Trophoblast cell (in vitro differentiated cells and primary cell): Measurements from ENCODE around the gene THADA.
A peak's percentile ranks its signal among the peaks of the same experiment; 100 is the strongest.
"Not testable (repeated sequence)": the region's sequence is repeated elsewhere in the genome, so short reads cannot be mapped to it uniquely, and the experiment has no call there.

Experiments used
- DNase-seq, 2 donors: peaks; one replicate each; pipeline ENCODE4 v3.0.0-alpha.2; 2016
- H2AFZ ChIP-seq: 2 replicates; pipeline ENCODE4 v1.6.1; 2013; ENCODE audit warnings: low read length, moderate library complexity, mild to moderate bottlenecking; ENCODE audit not compliant: insufficient read depth, poor library complexity
- H2AK5ac ChIP-seq: 2 replicates; pipeline ENCODE4 v1.6.1; 2013; ENCODE audit warnings: mild to moderate bottlenecking, low read length
- H2BK120ac ChIP-seq: 2 replicates; pipeline ENCODE4 v1.6.1; 2013; ENCODE audit warnings: low read length, mild to moderate bottlenecking, moderate library complexity; ENCODE audit not compliant: insufficient read depth, poor library complexity
- H2BK12ac ChIP-seq: 2 replicates; pipeline ENCODE4 v1.6.1; 2013; ENCODE audit warnings: mild to moderate bottlenecking, low read length, moderate library complexity
- H2BK5ac ChIP-seq: 2 replicates; pipeline ENCODE4 v1.6.1; 2013; ENCODE audit warnings: low read length, low read depth, moderate library complexity, mild to moderate bottlenecking; ENCODE audit not compliant: poor library complexity
- H3K14ac ChIP-seq: 2 replicates; pipeline ENCODE4 v1.6.1; 2013; ENCODE audit warnings: mild to moderate bottlenecking, low read length
- H3K18ac ChIP-seq: 2 replicates; pipeline ENCODE4 v1.6.1; 2013; ENCODE audit warnings: mild to moderate bottlenecking, low read length
- H3K23ac ChIP-seq: 2 replicates; pipeline ENCODE4 v1.6.1; 2013; ENCODE audit warnings: low read length
- H3K27ac ChIP-seq: 2 replicates; pipeline ENCODE4 v1.5.1; 2013; ENCODE audit warnings: low read depth, mild to moderate bottlenecking, inconsistent platforms, low read length, moderate library complexity
- H3K27me3 ChIP-seq: 2 replicates; pipeline ENCODE4 v1.6.1; 2013; ENCODE audit warnings: inconsistent platforms, mild to moderate bottlenecking, low read length, moderate library complexity; ENCODE audit not compliant: insufficient read depth
- H3K36me3 ChIP-seq, 2 experiments: 1 replicate in 1 of 2; 2 replicates in 1 of 2; pipeline ENCODE4 v1.6.1; 2013; ENCODE audit warnings: low read length in 2 of 2, mild to moderate bottlenecking in 2 of 2, moderate library complexity in 1 of 2; ENCODE audit not compliant: insufficient read depth in 2 of 2, control insufficient read depth in 1 of 2
- H3K4ac ChIP-seq: 2 replicates; pipeline ENCODE4 v1.6.1; 2013; ENCODE audit warnings: low read depth, mild to moderate bottlenecking, low read length, moderate library complexity
- H3K4me1 ChIP-seq, 2 experiments: 1 replicate in 1 of 2; 2 replicates in 1 of 2; pipeline ENCODE4 v1.6.1; 2013; ENCODE audit warnings: low read length in 2 of 2, mild to moderate bottlenecking in 2 of 2, moderate library complexity in 1 of 2; ENCODE audit not compliant: insufficient read depth in 2 of 2, control insufficient read depth in 1 of 2
- H3K4me2 ChIP-seq: 2 replicates; pipeline ENCODE4 v1.6.1; 2013; ENCODE audit warnings: inconsistent platforms, mild to moderate bottlenecking, low read length, moderate library complexity
- H3K4me3 ChIP-seq: 2 replicates; pipeline ENCODE4 v1.5.1; 2013; ENCODE audit warnings: mild to moderate bottlenecking, low read depth, low read length, inconsistent platforms
- H3K79me1 ChIP-seq: one replicate; pipeline ENCODE4 v1.6.1; 2013; ENCODE audit warnings: low read length
- H3K79me2 ChIP-seq: 2 replicates; pipeline ENCODE4 v1.6.1; 2013; ENCODE audit warnings: low read length, mild to moderate bottlenecking; ENCODE audit not compliant: control insufficient read depth, insufficient read depth, poor library complexity
- H3K9ac ChIP-seq: 2 replicates; pipeline ENCODE4 v1.6.1; 2013; ENCODE audit warnings: mild to moderate bottlenecking, low read length
- H3K9me3 ChIP-seq: 2 replicates; pipeline ENCODE4 v1.6.1; 2013; ENCODE audit warnings: low read depth, mild to moderate bottlenecking, control low read depth, inconsistent platforms, low read length; ENCODE audit not compliant: insufficient read depth
- H4K12ac ChIP-seq: 2 replicates; pipeline ENCODE4 v1.6.1; 2013; ENCODE audit warnings: low read depth, mild to moderate bottlenecking, low read length, moderate library complexity
- H4K8ac ChIP-seq: 2 replicates; pipeline ENCODE4 v1.6.1; 2013; ENCODE audit warnings: low read depth, mild to moderate bottlenecking, low read length, moderate library complexity
- H4K91ac ChIP-seq: one replicate; pipeline ENCODE4 v1.6.1; 2013; ENCODE audit warnings: low read depth, mild to moderate bottlenecking, low read length, moderate library complexity
- WGBS: extraction: QIAGEN DNeasy Blood & Tissue Kit; methylation state at CpG from one replicate; pipeline ENCODE4 v1.1.7; 2013; ENCODE audit warnings: missing lambda C conversion rate; ENCODE audit not compliant: insufficient read length, insufficient coverage; ENCODE audit errors: extremely low coverage; 5-methylcytosine and 5-hydroxymethylcytosine counted together

THADA gene

DNA sequence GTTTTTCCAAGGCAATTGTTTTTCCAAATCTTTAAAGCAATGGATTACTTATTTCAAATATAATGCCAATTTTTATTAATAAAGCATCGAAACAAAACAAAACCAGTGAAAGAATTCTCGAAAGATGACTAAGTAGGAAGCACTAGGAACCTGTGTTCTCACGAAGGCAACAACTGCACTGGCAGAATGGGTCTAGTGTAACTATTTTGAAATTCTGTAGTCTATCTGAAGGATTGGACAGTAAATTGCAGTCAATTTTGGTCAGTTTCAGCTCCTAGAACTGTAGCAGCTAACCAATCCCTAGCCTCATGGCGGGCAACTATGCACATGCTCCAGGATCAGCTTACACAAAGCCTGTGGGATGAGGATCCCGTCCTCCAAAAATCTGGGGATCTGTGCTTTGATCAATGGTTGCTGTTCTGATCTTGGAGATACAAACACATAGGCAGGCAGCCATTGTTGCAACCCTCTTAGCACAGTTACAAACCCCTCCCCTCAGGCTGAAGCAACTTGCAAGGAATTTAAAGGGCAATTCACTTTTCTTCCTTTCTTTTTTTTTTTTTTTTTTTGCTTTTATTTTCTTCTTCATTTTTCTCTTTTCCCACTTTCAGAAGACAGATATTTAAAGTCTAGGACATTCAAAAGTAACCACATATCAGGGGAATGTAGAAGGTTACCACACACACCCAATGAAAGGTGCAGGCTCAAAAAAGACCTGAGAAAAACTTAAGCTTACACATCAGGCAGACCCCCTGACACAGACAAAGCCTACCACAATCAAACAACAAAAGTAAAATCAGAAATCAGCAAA, 147.6 kb downstream of the THADA start:
- peak overlapping the region; percentile 10 for H2BK120ac ChIP-seq
- no peak overlapping the region for H3K23ac ChIP-seq
- peak overlapping the region; percentile 52 for H4K12ac ChIP-seq
- no peak overlapping the region for H3K9ac ChIP-seq
- peak overlapping the region; percentile 93 for H2BK12ac ChIP-seq
- no peaks in the 10 kb centered on the region for H3K9me3 ChIP-seq
- no peak overlapping the region for H2AK5ac ChIP-seq
- peak overlapping the region; percentile 3 for H2BK5ac ChIP-seq
- peak overlapping the region; percentile 19 for H3K4me2 ChIP-seq
- H3K14ac ChIP-seq: peak overlapping the region; percentile 64
- no peaks in the 10 kb centered on the region for H3K79me2 ChIP-seq
- no peak overlapping the region for H3K4me3 ChIP-seq
- peak overlapping the region; percentile 19 for H3K4ac ChIP-seq
- H3K27ac ChIP-seq: peak overlapping the region; percentile 78
- H3K18ac ChIP-seq: peak overlapping the region; percentile 9
- peaks cover 15% of the 10 kb centered on the region for H3K79me1 ChIP-seq
- no peaks in the 10 kb centered on the region for H3K27me3 ChIP-seq
- no peak for DNase-seq
- H4K8ac ChIP-seq: peak overlapping the region; percentile 44
- no peaks in the 10 kb centered on the region for H3K36me3 ChIP-seq
- peak overlapping the region; percentile 45 for H2AFZ ChIP-seq
- H4K91ac ChIP-seq: peak overlapping the region; percentile 81
- H3K4me1 ChIP-seq: peaks cover 12 to 15% of the 10 kb centered on the region in 2 experiments
- WGBS: no CpG with 5 or more reads among the region's 5 CpGs

DNA sequence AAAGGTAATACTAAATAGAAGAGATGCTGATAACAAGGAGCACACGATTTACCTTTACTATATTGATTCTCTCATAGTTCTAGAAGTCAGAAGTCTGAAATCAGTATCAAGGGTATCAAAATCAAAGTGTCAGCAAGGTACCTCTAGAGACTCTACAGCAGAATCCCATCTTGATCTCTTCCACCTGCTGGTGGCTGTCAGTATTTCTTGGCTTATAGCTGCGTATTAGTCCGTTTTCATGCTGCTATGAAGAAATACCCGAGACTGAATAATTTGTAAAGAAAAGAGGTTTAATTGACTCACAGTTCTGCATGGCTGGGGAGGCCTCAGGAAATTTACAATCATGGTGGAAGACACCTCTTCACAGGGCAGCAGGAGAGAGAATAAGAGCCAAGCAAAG, 149.1 kb downstream of the THADA start:
- H3K79me2 ChIP-seq: not testable (repeated sequence)

GRCh38 chr2:43445781-43446180, 150.1 kb downstream of the THADA start:
- H3K27ac ChIP-seq: peak overlapping the region; percentile 5
- no peak for DNase-seq
- no peaks in the 10 kb centered on the region for H3K27me3 ChIP-seq
- H3K18ac ChIP-seq: no peak overlapping the region
- H4K8ac ChIP-seq: peak overlapping the region; percentile 9
- H3K4ac ChIP-seq: no peak overlapping the region
- H3K4me1 ChIP-seq: peaks cover 18 to 21% of the 10 kb centered on the region in 2 experiments
- H3K36me3 ChIP-seq: no peaks in the 10 kb centered on the region
- no peak overlapping the region for H3K4me3 ChIP-seq
- H3K79me1 ChIP-seq: peaks cover 17% of the 10 kb centered on the region
- H2BK120ac ChIP-seq: peak overlapping the region; percentile 40
- H2AFZ ChIP-seq: no peak overlapping the region
- no CpG with 5 or more reads among the region's 2 CpGs for WGBS
- no peak overlapping the region for H2BK12ac ChIP-seq
- no peak overlapping the region for H3K14ac ChIP-seq
- H4K12ac ChIP-seq: no peak overlapping the region
- H3K9me3 ChIP-seq: no peaks in the 10 kb centered on the region
- H3K4me2 ChIP-seq: no peak overlapping the region
- no peak overlapping the region for H3K9ac ChIP-seq
- H3K79me2 ChIP-seq: peaks cover 3% of the 10 kb centered on the region
- no peak overlapping the region for H4K91ac ChIP-seq
- no peak overlapping the region for H2BK5ac ChIP-seq
- H2AK5ac ChIP-seq: no peak overlapping the region
- H3K23ac ChIP-seq: no peak overlapping the region

More for the DNA sequence above, 149.1 kb downstream of the THADA start:
- WGBS: no CpG with 5 or more reads among the region's 4 CpGs
- H2BK5ac ChIP-seq, H2AFZ ChIP-seq, H4K91ac ChIP-seq, H3K27me3 ChIP-seq, H3K4me2 ChIP-seq, H3K14ac ChIP-seq, H4K12ac ChIP-seq, H2BK120ac ChIP-seq, H3K23ac ChIP-seq, H2BK12ac ChIP-seq, H3K18ac ChIP-seq, H3K27ac ChIP-seq, H2AK5ac ChIP-seq, H3K9ac ChIP-seq, H3K36me3 ChIP-seq, H4K8ac ChIP-seq, DNase-seq, H3K4me3 ChIP-seq, H3K9me3 ChIP-seq, H3K4ac ChIP-seq: not testable (repeated sequence)
- peaks cover 17% of the 10 kb centered on the region for H3K79me1 ChIP-seq
- H3K4me1 ChIP-seq: peaks cover 18 to 21% of the 10 kb centered on the region in 2 experiments

DNA sequence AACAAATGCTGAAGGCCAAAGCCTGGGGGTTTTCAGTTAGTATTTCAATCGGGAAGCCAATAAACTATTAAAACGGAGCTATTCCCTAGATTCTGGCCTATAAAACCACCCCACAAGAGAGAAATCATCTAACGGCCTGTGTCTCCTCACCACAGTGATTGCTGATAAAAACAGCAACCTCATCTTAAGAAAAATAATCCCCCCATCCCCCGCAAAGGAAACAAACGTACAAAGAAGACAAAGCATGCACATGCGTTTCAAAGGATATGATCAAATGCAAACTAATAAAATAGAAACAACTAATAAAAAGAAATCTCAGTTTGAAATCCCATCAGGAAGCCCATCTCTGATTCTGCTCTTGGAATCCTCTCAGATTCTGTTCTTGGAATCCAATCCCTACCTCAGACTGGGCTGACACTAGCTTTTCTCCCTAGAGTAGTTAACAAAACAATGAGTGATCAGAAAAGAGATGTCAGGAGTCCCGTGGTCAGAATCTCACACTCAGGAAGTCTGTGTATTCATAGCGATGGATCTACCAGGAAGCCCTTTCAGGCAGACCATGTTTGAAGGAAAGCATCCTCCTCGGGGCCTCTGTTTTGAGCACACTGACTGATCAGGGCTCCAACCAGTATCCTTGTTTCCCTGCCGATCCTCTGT, 150.7 kb downstream of the THADA start:
- no peak overlapping the region for H2BK5ac ChIP-seq
- peaks cover 3% of the 10 kb centered on the region for H3K79me2 ChIP-seq
- H2AFZ ChIP-seq: no peak overlapping the region
- peak overlapping the region; percentile 9 for H4K8ac ChIP-seq
- peaks cover 18 to 21% of the 10 kb centered on the region in 2 experiments for H3K4me1 ChIP-seq
- no peaks in the 10 kb centered on the region for H3K27me3 ChIP-seq
- H2BK12ac ChIP-seq: peak overlapping the region; percentile 39
- no peak overlapping the region for H3K4me2 ChIP-seq
- H3K36me3 ChIP-seq: no peaks in the 10 kb centered on the region
- no peak overlapping the region for H2AK5ac ChIP-seq
- no peak overlapping the region for H4K91ac ChIP-seq
- no CpG with 5 or more reads among the region's 10 CpGs for WGBS
- H3K9me3 ChIP-seq: no peaks in the 10 kb centered on the region
- peak overlapping the region; percentile 40 for H2BK120ac ChIP-seq
- no peak overlapping the region for H3K14ac ChIP-seq
- H3K18ac ChIP-seq: no peak overlapping the region
- no peak overlapping the region for H3K27ac ChIP-seq
- no peak overlapping the region for H4K12ac ChIP-seq
- H3K79me1 ChIP-seq: peaks cover 17% of the 10 kb centered on the region
- H3K23ac ChIP-seq: no peak overlapping the region
- no peak for DNase-seq
- H3K4ac ChIP-seq: no peak overlapping the region
- no peak overlapping the region for H3K4me3 ChIP-seq
- H3K9ac ChIP-seq: no peak overlapping the region
